ENCODE data around the gene DOCK8.

The DOCK8 gene

DNA sequence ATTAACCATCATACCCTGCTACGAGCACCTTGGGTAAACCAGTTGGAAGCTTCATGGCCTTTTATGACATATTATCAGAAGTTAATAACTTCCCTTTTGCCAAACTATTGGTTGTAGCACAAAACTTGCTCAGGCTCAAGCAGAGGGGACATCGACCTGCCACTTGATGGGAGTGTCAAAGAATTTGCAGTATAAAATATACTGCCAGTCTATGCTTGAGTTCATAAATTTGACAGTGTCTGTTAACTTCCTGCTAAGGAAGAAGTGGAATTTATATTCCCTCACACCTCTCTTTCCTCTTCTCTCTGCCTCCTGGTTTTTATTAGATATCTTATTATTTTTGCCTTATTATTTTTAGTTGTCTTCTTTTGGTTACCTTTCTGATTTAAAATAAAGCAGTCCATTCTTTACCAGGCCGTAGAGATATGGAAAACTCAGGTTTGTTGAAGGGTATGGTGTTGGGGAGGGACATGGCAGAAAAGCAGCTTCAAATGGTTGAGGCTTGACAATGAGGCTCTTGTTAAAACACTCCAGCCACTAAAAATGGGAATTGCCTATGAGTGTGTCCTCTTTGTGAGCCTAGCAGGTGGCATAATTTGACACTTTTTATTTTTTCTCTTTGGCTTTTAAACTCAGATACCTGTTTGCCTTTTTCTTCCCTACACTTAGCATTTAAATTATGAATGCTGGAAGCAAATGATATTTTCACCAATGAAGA lies 298.0 kb downstream of the DOCK8 start:
- no peak for DNase-seq

Data from activated naive CD4-positive, alpha-beta T cell treated with anti-CD3 and anti-CD28 coated beads, Interleukin-2, amount 50 U/mL, for 16 hours (primary cell).